Measurements from ENCODE around the gene ASIC1. TPM values are rescaled to one million over a fixed set of nuclear protein-coding genes. Genes with fewer than 3 reads are reported as not detected.
A peak's percentile ranks its signal among the peaks of the same experiment; 100 is the strongest.

Gene ASIC1
- total RNA-seq, 4 donors from 2014 or later, result 0.59 to 2.2 (median 1.5) TPM

- H3K27me3 ChIP-seq, result peaks cover 4% of the 10 kb centered on the region
- no peaks in the 10 kb centered on the region for H3K9me3 ChIP-seq
- peaks cover 14% of the 10 kb centered on the region for H3K4me1 ChIP-seq
- DNase-seq (ENCODE audit: low spot score in 2 of 2), result no peak
- 93% methylated on average over 7 of the region's 7 CpGs for WGBS
- H3K36me3 ChIP-seq, result no peaks in the 10 kb centered on the region
- TF ChIP-seq CTCF (IDR thresholded peaks at IDR 0.05) (no peak), POLR2AphosphoS5 (IDR thresholded peaks at IDR 0.05) (no peak), EP300 (IDR thresholded peaks at IDR 0.05) (no peak), POLR2A (IDR thresholded peaks at IDR 0.05) (no peak)
- no peak overlapping the region for H3K27ac ChIP-seq
- no peak overlapping the region for H3K4me3 ChIP-seq
These were observed 9.6 kb upstream of the ASIC1 start for GRCh38 chr12:50047693-50048250.

GRCh38 chr12:50049254-50050118, 7.9 kb upstream of the ASIC1 start:
- Histone ChIP-seq H3K4me1 (peaks cover 14% of the 10 kb centered on the region), H3K36me3 (no peaks in the 10 kb centered on the region), H3K4me3 (no peak overlapping the region), H3K27me3 (peaks cover 4% of the 10 kb centered on the region), H3K9me3 (no peaks in the 10 kb centered on the region), H3K27ac (no peak overlapping the region)
- 85% methylated on average over 3 of the region's 3 CpGs for WGBS
- no peak for DNase-seq (ENCODE audit: low spot score in 2 of 2)
- TF ChIP-seq EP300 (IDR thresholded peaks at IDR 0.05) (no peak), POLR2A (IDR thresholded peaks at IDR 0.05) (no peak), CTCF (IDR thresholded peaks at IDR 0.05) (no peak), POLR2AphosphoS5 (IDR thresholded peaks at IDR 0.05) (no peak)

- TF ChIP-seq POLR2AphosphoS5 (IDR thresholded peaks at IDR 0.05), result no peak
- TF ChIP-seq POLR2A (IDR thresholded peaks at IDR 0.05), result no peak
- TF ChIP-seq CTCF (IDR thresholded peaks at IDR 0.05), result no peak
- TF ChIP-seq EP300 (IDR thresholded peaks at IDR 0.05), result no peak
- Histone ChIP-seq H3K4me3 (peak overlapping the region; percentile 37), H3K4me1 (peaks cover 14% of the 10 kb centered on the region), H3K36me3 (no peaks in the 10 kb centered on the region), H3K27me3 (peaks cover 4% of the 10 kb centered on the region), H3K9me3 (no peaks in the 10 kb centered on the region), H3K27ac (no peak overlapping the region)
- 96% methylated on average over 3 of the region's 3 CpGs for WGBS
- no peak for DNase-seq (ENCODE audit: low spot score in 2 of 2)
These were observed 7.3 kb upstream of the ASIC1 start for GRCh38 chr12:50050119-50050385.

GRCh38 chr12:50050410-50051098, 6.8 kb upstream of the ASIC1 start:
- Histone ChIP-seq H3K4me3 (peak overlapping the region; percentile 37), H3K9me3 (no peaks in the 10 kb centered on the region), H3K4me1 (peaks cover 15% of the 10 kb centered on the region), H3K27ac (no peak overlapping the region), H3K36me3 (no peaks in the 10 kb centered on the region), H3K27me3 (peaks cover 4% of the 10 kb centered on the region)
- 11% methylated on average over 37 of the region's 37 CpGs for WGBS
- no peak for TF ChIP-seq POLR2A (IDR thresholded peaks at IDR 0.05)
- no peak for TF ChIP-seq CTCF (IDR thresholded peaks at IDR 0.05)
- no peak for TF ChIP-seq EP300 (IDR thresholded peaks at IDR 0.05)
- no peak for TF ChIP-seq POLR2AphosphoS5 (IDR thresholded peaks at IDR 0.05)
- DNase-seq (ENCODE audit: low spot score in 2 of 2), result peak; percentile 86 to 92
